Measurements from ENCODE around the gene SOX2.
A peak's percentile ranks its signal among the peaks of the same experiment; 100 is the strongest.

The SOX2 gene

DNA sequence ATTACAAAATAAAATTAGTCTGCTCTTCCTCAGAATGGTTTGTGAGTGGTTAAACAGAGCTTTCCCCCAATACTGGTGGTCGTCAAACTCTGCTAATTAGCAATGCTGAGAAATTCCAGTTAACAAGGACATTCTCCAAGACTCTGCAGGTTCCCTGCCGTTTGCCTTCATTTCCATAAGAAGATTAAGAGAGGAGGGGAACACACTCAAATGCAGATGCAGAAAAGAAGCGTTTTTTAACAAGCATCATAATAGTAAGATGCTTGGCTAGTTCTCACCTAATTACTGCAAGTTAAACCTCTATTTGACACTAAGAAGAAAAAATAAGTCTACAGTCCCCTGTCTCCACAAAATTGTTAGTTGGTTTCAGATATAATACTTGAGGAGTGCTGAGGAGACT is 3.7 kb upstream of the SOX2 start:
- no peak for DNase-seq (ENCODE audit: low read depth)

DNA sequence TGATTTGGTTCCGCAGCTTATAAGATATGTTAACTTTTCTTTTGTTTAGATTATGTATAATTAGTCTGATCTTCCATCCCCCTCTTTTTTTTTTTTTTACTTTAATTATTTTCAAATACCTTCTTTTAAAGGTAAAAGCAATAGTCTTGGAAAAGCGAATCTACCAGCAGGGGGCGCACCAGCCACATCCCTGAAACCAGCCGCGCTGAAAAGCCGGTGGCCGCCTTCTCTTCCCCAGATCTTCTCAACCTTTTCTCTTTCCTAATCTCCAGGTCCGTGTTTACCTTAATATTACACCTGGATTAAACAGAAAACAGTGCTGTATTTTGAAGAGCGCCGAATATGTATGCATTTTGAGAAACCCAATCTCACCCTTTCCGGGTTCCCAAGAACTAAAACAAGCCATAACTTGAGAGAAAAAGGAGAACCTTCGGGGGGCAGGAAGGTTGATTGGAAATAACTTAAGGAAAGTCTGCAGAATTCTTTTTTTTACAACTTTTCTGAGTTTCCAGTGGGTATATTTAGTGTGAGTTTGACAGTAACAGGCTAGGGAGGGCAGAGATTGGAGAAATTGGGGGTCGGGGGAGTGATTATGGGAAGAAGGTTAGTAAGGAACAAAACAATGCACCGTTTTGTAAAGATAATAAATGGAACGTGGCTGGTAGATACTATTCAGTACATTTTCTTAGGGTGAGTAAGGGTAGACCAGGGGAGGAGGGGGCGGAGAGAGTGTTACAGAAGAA is 2.0 kb upstream of the SOX2 start:
- peak; percentile 69 for DNase-seq (ENCODE audit: low read depth)
- no peak overlapping the region for H3K4me3 ChIP-seq (replicated peaks; ENCODE audit: low read depth, low read length)
- TF ChIP-seq, protein P1, sequence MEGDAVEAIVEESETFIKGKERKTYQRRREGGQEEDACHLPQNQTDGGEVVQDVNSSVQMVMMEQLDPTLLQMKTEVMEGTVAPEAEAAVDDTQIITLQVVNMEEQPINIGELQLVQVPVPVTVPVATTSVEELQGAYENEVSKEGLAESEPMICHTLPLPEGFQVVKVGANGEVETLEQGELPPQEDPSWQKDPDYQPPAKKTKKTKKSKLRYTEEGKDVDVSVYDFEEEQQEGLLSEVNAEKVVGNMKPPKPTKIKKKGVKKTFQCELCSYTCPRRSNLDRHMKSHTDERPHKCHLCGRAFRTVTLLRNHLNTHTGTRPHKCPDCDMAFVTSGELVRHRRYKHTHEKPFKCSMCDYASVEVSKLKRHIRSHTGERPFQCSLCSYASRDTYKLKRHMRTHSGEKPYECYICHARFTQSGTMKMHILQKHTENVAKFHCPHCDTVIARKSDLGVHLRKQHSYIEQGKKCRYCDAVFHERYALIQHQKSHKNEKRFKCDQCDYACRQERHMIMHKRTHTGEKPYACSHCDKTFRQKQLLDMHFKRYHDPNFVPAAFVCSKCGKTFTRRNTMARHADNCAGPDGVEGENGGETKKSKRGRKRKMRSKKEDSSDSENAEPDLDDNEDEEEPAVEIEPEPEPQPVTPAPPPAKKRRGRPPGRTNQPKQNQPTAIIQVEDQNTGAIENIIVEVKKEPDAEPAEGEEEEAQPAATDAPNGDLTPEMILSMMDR (IDR thresholded peaks at IDR 0.05; ENCODE audit: low read length, missing control alignments): peak; percentile 66

More for the DNA sequence above, 3.7 kb upstream of the SOX2 start:
- H3K4me3 ChIP-seq (replicated peaks; ENCODE audit: low read depth, low read length): no peak overlapping the region
- TF ChIP-seq, protein P1 (IDR thresholded peaks at IDR 0.05; ENCODE audit: low read length, missing control alignments): no peak

DNA sequence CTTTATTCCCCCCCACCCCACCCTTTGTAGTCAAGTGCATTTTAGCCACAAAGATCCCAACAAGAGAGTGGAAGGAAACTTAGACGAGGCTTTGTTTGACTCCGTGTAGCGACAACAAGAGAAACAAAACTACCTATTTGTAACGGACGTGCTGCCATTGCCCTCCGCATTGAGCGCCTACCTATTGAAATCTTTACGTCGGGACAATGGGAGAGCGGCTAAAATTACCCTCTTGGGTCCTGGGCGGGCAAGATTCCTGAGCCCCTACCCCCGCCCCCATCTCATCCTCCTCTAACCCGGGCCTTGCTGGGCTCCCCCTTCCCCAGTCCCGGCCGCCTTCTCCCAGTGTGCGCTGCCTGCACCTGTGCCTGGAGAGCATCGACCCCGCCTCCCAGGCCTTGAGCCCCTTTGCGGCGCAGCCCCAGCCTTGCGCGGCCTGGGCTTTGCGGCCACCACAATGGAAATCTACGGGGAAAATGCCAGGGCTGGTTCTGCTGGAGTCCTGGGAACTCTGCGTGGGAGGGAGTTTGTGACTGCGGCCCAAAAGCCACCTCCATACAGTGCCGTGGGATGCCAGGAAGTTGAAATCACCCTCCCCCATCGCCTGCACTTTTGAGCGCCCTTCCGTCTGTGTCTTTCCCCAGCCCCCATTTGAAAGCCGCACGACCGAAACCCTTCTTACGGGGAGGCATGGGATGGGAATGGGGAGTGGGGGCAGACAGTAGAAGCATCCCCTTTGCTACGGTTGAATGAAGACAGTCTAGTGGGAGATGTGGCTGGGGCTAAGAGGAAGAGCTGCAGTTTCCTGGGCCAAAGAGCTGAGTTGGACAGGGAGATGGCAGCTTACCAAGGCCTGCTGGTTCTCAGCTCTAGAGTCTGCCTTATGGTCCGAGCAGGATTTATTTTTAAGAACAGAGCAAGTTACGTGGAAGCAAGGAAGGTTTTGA is 1.1 kb upstream of the SOX2 start:
- DNase-seq (ENCODE audit: low read depth): no peak
- H3K4me3 ChIP-seq (replicated peaks; ENCODE audit: low read depth, low read length): no peak overlapping the region
- TF ChIP-seq, protein P1 (IDR thresholded peaks at IDR 0.05; ENCODE audit: low read length, missing control alignments): no peak

DNA sequence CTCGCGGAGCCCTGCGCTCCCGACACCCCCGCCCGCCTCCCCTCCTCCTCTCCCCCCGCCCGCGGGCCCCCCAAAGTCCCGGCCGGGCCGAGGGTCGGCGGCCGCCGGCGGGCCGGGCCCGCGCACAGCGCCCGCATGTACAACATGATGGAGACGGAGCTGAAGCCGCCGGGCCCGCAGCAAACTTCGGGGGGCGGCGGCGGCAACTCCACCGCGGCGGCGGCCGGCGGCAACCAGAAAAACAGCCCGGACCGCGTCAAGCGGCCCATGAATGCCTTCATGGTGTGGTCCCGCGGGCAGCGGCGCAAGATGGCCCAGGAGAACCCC is 464 bp downstream of the SOX2 start:
- TF ChIP-seq, protein P1 (IDR thresholded peaks at IDR 0.05; ENCODE audit: low read length, missing control alignments): no peak
- no peak overlapping the region for H3K4me3 ChIP-seq (replicated peaks; ENCODE audit: low read depth, low read length)
- DNase-seq (ENCODE audit: low read depth): no peak

DNA sequence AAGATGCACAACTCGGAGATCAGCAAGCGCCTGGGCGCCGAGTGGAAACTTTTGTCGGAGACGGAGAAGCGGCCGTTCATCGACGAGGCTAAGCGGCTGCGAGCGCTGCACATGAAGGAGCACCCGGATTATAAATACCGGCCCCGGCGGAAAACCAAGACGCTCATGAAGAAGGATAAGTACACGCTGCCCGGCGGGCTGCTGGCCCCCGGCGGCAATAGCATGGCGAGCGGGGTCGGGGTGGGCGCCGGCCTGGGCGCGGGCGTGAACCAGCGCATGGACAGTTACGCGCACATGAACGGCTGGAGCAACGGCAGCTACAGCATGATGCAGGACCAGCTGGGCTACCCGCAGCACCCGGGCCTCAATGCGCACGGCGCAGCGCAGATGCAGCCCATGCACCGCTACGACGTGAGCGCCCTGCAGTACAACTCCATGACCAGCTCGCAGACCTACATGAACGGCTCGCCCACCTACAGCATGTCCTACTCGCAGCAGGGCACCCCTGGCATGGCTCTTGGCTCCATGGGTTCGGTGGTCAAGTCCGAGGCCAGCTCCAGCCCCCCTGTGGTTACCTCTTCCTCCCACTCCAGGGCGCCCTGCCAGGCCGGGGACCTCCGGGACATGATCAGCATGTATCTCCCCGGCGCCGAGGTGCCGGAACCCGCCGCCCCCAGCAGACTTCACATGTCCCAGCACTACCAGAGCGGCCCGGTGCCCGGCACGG is 991 bp downstream of the SOX2 start:
- H3K4me3 ChIP-seq (replicated peaks; ENCODE audit: low read depth, low read length): no peak overlapping the region
- no peak for DNase-seq (ENCODE audit: low read depth)
- TF ChIP-seq, protein P1 (IDR thresholded peaks at IDR 0.05; ENCODE audit: low read length, missing control alignments): no peak

DNA sequence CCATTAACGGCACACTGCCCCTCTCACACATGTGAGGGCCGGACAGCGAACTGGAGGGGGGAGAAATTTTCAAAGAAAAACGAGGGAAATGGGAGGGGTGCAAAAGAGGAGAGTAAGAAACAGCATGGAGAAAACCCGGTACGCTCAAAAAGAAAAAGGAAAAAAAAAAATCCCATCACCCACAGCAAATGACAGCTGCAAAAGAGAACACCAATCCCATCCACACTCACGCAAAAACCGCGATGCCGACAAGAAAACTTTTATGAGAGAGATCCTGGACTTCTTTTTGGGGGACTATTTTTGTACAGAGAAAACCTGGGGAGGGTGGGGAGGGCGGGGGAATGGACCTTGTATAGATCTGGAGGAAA is 1.5 kb downstream of the SOX2 start:
- H3K4me3 ChIP-seq (replicated peaks; ENCODE audit: low read depth, low read length): no peak overlapping the region
- DNase-seq (ENCODE audit: low read depth): no peak
- TF ChIP-seq, protein P1 (IDR thresholded peaks at IDR 0.05; ENCODE audit: low read length, missing control alignments): no peak
